Osteocyte (in vitro differentiated cells): ENCODE results near the gene CFLAR. TPM values are rescaled to one million over a fixed set of nuclear protein-coding genes. Genes with fewer than 3 reads are reported as not detected.

Experiments used
- DNase-seq: peaks from one replicate; pipeline ENCODE4 v3.0.0; 2021; ENCODE audit warnings: mixed read lengths; ENCODE audit not compliant: unreplicated experiment; ENCODE audit errors: extremely low spot score
- H3K27ac Mint-ChIP-seq: one replicate; pipeline ENCODE4 v1.8.0; 2021; ENCODE audit warnings: mild to moderate bottlenecking, mixed read lengths; ENCODE audit not compliant: unreplicated experiment
- H3K27me3 Mint-ChIP-seq: one replicate; pipeline ENCODE4 v1.8.0; 2021; ENCODE audit warnings: mixed read lengths; ENCODE audit not compliant: unreplicated experiment
- H3K36me3 Mint-ChIP-seq: one replicate; pipeline ENCODE4 v1.8.0; 2021; ENCODE audit warnings: mixed read lengths; ENCODE audit not compliant: unreplicated experiment
- H3K4me1 Mint-ChIP-seq: one replicate; pipeline ENCODE4 v1.8.0; 2021; ENCODE audit warnings: mixed read lengths; ENCODE audit not compliant: unreplicated experiment
- H3K4me3 Mint-ChIP-seq: one replicate; pipeline ENCODE4 v1.8.0; 2021; ENCODE audit warnings: mild to moderate bottlenecking, moderate library complexity, mixed read lengths; ENCODE audit not compliant: unreplicated experiment
- H3K9me3 Mint-ChIP-seq: one replicate; pipeline ENCODE4 v1.8.0; 2021; ENCODE audit warnings: mixed read lengths; ENCODE audit not compliant: unreplicated experiment
- total RNA-seq: library from RNA; stranded (reverse); gene quantifications from 2 replicates; pipeline ENCODE4 v1.2.1, GENCODE V29; 2021
- TF ChIP-seq, protein P1 (sequence below): fragments of 200-600 bp; sonication (generic); IDR thresholded peaks from 2 replicates; pipeline ENCODE4 v1.5.0; 2021; ENCODE audit warnings: antibody characterized with exemption, mild to moderate bottlenecking, moderate library complexity

Gene CFLAR
- total RNA-seq, 1 donor from 2014 or later, result 45.8 TPM

DNA sequence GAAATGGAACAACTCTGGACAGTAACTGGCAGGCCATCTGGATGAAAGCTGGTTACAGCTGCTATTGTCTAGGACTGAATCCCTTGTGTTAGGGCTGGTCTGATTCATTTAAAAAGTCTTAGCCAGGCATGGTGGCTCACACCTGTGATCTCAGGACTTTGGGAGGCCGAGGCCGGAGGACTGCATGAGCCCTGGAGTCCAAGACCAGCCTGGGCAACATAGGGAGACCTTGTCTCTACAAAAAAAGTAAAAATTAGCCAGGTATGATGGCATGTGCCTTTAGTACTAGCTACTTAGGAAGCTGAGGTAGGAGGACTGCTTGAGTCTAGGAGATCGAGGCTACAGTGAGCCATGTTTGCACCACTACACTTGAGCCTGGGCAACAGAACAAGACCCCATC is 15.5 kb upstream of the CFLAR start:
- TF ChIP-seq, protein P1, sequence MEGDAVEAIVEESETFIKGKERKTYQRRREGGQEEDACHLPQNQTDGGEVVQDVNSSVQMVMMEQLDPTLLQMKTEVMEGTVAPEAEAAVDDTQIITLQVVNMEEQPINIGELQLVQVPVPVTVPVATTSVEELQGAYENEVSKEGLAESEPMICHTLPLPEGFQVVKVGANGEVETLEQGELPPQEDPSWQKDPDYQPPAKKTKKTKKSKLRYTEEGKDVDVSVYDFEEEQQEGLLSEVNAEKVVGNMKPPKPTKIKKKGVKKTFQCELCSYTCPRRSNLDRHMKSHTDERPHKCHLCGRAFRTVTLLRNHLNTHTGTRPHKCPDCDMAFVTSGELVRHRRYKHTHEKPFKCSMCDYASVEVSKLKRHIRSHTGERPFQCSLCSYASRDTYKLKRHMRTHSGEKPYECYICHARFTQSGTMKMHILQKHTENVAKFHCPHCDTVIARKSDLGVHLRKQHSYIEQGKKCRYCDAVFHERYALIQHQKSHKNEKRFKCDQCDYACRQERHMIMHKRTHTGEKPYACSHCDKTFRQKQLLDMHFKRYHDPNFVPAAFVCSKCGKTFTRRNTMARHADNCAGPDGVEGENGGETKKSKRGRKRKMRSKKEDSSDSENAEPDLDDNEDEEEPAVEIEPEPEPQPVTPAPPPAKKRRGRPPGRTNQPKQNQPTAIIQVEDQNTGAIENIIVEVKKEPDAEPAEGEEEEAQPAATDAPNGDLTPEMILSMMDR, result no peak
- Mint-ChIP-seq H3K27ac (no peak overlapping the region), H3K4me3 (no peak overlapping the region), H3K27me3 (no peaks in the 10 kb centered on the region), H3K4me1 (no peaks in the 10 kb centered on the region), H3K9me3 (no peaks in the 10 kb centered on the region), H3K36me3 (no peaks in the 10 kb centered on the region)
- DNase-seq, result no peak

GRCh38 chr2:201105759-201106158 is 10.2 kb upstream of the CFLAR start:
- Mint-ChIP-seq H3K27me3 (peaks cover 6% of the 10 kb centered on the region), H3K27ac (no peak overlapping the region), H3K4me1 (no peaks in the 10 kb centered on the region), H3K9me3 (no peaks in the 10 kb centered on the region), H3K4me3 (no peak overlapping the region), H3K36me3 (no peaks in the 10 kb centered on the region)
- TF ChIP-seq, protein P1, result no peak
- DNase-seq, result no peak

DNA sequence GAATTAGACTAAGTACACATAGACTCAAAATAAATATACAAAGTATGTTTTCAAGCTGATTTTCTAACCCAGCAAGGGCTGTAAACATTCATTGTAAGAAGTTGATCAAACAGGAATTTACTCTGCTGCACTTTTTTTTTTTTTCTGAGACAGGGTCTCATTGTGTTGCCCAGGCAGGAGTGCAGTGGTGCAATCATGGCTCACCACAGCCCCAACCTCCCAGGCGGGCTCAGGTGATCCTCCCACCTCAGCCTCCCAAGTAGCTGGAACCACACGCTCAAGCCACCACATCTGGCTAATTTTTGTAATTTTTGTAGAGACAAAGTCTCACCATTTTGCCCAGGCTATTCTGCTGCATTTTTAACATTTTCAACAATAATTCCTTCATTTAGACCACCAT is 8.3 kb upstream of the CFLAR start:
- DNase-seq, result no peak
- H3K27me3 Mint-ChIP-seq, result peaks cover 6% of the 10 kb centered on the region
- no peaks in the 10 kb centered on the region for H3K36me3 Mint-ChIP-seq
- H3K27ac Mint-ChIP-seq, result no peak overlapping the region
- TF ChIP-seq, protein P1, result no peak
- H3K9me3 Mint-ChIP-seq, result no peaks in the 10 kb centered on the region
- H3K4me1 Mint-ChIP-seq, result peaks cover 1% of the 10 kb centered on the region
- no peak overlapping the region for H3K4me3 Mint-ChIP-seq

DNA sequence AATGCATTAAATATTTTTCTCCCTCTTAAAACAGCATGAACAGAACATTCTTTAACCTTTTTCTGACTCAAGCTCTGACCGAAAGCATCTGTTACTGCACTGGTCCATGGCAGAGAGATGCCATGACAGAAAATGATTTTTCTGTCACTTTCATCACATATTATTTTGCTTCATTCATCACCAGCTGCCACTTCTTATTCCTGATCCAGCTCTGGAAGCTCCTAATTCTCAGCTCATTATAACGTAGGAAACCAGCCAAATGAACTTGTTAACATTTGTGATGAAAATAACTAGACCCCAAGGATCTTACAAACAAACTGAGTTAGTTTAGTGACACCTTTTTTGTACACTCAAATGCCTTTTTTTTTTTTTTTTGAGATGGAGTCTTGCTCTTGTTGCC is 7.6 kb upstream of the CFLAR start:
- peaks cover 1% of the 10 kb centered on the region for H3K4me1 Mint-ChIP-seq
- no peak for DNase-seq
- no peak overlapping the region for H3K4me3 Mint-ChIP-seq
- H3K27ac Mint-ChIP-seq, result no peak overlapping the region
- H3K36me3 Mint-ChIP-seq, result no peaks in the 10 kb centered on the region
- H3K9me3 Mint-ChIP-seq, result no peaks in the 10 kb centered on the region
- TF ChIP-seq, protein P1, result no peak
- peaks cover 6% of the 10 kb centered on the region for H3K27me3 Mint-ChIP-seq

GRCh38 chr2:201109186-201109585 is 6.8 kb upstream of the CFLAR start:
- H3K9me3 Mint-ChIP-seq, result no peaks in the 10 kb centered on the region
- H3K27me3 Mint-ChIP-seq, result peaks cover 6% of the 10 kb centered on the region
- peaks cover 1% of the 10 kb centered on the region for H3K4me1 Mint-ChIP-seq
- TF ChIP-seq, protein P1, result no peak
- DNase-seq, result no peak
- H3K27ac Mint-ChIP-seq, result no peak overlapping the region
- H3K4me3 Mint-ChIP-seq, result no peak overlapping the region
- no peaks in the 10 kb centered on the region for H3K36me3 Mint-ChIP-seq
